B cell (primary cell): Measurements from ENCODE around the gene SLC25A25. TPM values are rescaled to one million over a fixed set of nuclear protein-coding genes. Genes with fewer than 3 reads are reported as not detected.
A peak's percentile ranks its signal among the peaks of the same experiment; 100 is the strongest.

Source experiments
- ATAC-seq: fragments of 200-7000 bp; cut with Tn5 transposase; one replicate; pipeline ENCODE4 v1.10.0; 2021; ENCODE audit warnings: low read depth, mild to moderate bottlenecking, moderate number of reproducible peaks, moderate library complexity
- CTCF ChIA-PET: fragments of 350-600 bp; sonication (Branson Sonifier 250); formaldehyde crosslinking; loops from one replicate; lab custom pipeline; 2021; ENCODE audit warnings: antibody characterized with exemption, inconsistent platforms; lab: Charles Lee
- POLR2A ChIA-PET: fragments of 350-600 bp; sonication (Branson Sonifier 250); formaldehyde crosslinking; loops from one replicate; lab custom pipeline; 2021; ENCODE audit warnings: antibody characterized with exemption; lab: Charles Lee
- DNase-seq: peaks from one replicate; pipeline ENCODE4 v3.0.0; 2013
- H2AFZ ChIP-seq: 2 replicates; pipeline ENCODE4 v1.6.1; 2012; ENCODE audit warnings: mild to moderate bottlenecking, low read depth, low read length; ENCODE audit not compliant: insufficient read depth, poor library complexity, severe bottlenecking
- H3K27ac ChIP-seq, 2 donors: 1 replicate in 1 of 2; 2 replicates in 1 of 2; pipeline ENCODE4 v1.5.1; 2012 to 2013; ENCODE audit warnings: low read length in 2 of 2, mild to moderate bottlenecking in 2 of 2, moderate library complexity in 1 of 2
- H3K27me3 ChIP-seq, 4 experiments: fragments of 200-600 bp in 1 of 4; sonication (generic) in 1 of 4; replicated peaks in 1 of 4; 1 replicate in 2 of 4; 2 replicates in 2 of 4; pipeline versions ENCODE4 v1.6.1 to v1.7.0; 2013 to 2016; ENCODE audit warnings: low read length in 3 of 4, mild to moderate bottlenecking in 2 of 4, mixed read lengths in 1 of 4, moderate library complexity in 1 of 4; ENCODE audit not compliant: insufficient read depth in 4 of 4, control insufficient read depth in 3 of 4; ENCODE audit errors: control extremely low read depth in 1 of 4
- H3K36me3 ChIP-seq, 2 experiments: replicated peaks in 1 of 2; 1 replicate in 1 of 2; 2 replicates in 1 of 2; pipeline versions ENCODE4 v1.6.1 to v1.7.1; 2013; ENCODE audit warnings: low read length in 1 of 2; ENCODE audit not compliant: insufficient read depth in 2 of 2, control insufficient read depth in 1 of 2; ENCODE audit errors: control extremely low read depth in 1 of 2, extremely low read depth in 1 of 2
- H3K4me1 ChIP-seq, 2 donors: fragments of 200-600 bp in 1 of 2; sonication (generic) in 1 of 2; 1 replicate in 1 of 2; 2 replicates in 1 of 2; pipeline versions ENCODE4 v1.5.1 to v1.6.1; 2013 to 2017; ENCODE audit warnings: low read length in 2 of 2; ENCODE audit not compliant: control insufficient read depth in 2 of 2, insufficient read depth in 2 of 2
- H3K4me2 ChIP-seq: replicated peaks from 2 replicates; pipeline ENCODE3; 2012; ENCODE audit warnings: mild to moderate bottlenecking, low read depth, low read length; ENCODE audit not compliant: poor library complexity, severe bottlenecking
- H3K4me3 ChIP-seq, 5 experiments: fragments of 200-600 bp in 1 of 5; sonication (generic) in 1 of 5; 1 replicate in 3 of 5; 2 replicates in 2 of 5; pipeline versions ENCODE4 v1.5.1 to v1.7.0; 2011 to 2016; ENCODE audit warnings: low read length in 4 of 5, mild to moderate bottlenecking in 4 of 5, low read depth in 2 of 5, control low read depth in 1 of 5, moderate library complexity in 1 of 5; ENCODE audit not compliant: insufficient read depth in 1 of 5; ENCODE audit errors: control extremely low read depth in 1 of 5, extremely low read depth in 1 of 5
- H3K79me2 ChIP-seq: fragments of 200-600 bp; sonication (generic); one replicate; pipeline ENCODE4 v1.6.0; 2016; ENCODE audit warnings: low read length; ENCODE audit not compliant: control insufficient read depth, insufficient read depth
- H3K9ac ChIP-seq: fragments of 200-600 bp; sonication (generic); 2 replicates; pipeline ENCODE4 v1.6.1; 2017; ENCODE audit warnings: mild to moderate bottlenecking, low read length, moderate library complexity
- H3K9me3 ChIP-seq, 3 donors: one replicate each; pipeline versions ENCODE4 v1.6.1 to v1.7.1; 2013; ENCODE audit warnings: low read length in 2 of 3; ENCODE audit not compliant: control insufficient read depth in 2 of 3, insufficient read depth in 1 of 3; ENCODE audit errors: control extremely low read depth in 1 of 3
- H4K20me1 ChIP-seq: 2 replicates; pipeline ENCODE4 v1.6.0; 2012; ENCODE audit warnings: mild to moderate bottlenecking, low read length; ENCODE audit not compliant: insufficient read depth, control insufficient read depth, poor library complexity, severe bottlenecking
- H3K27ac Mint-ChIP-seq: one replicate; pipeline ENCODE4 v1.8.0; 2021; ENCODE audit warnings: mixed read lengths
- H3K27me3 Mint-ChIP-seq: one replicate; pipeline ENCODE4 v1.8.0; 2021; ENCODE audit warnings: mixed read lengths
- H3K4me1 Mint-ChIP-seq: one replicate; pipeline ENCODE4 v1.8.0; 2021; ENCODE audit warnings: mixed read lengths
- H3K4me3 Mint-ChIP-seq: one replicate; pipeline ENCODE4 v1.8.0; 2021; ENCODE audit warnings: mixed read lengths
- H3K9me3 Mint-ChIP-seq: one replicate; pipeline ENCODE4 v1.8.0; 2022; ENCODE audit warnings: mixed read lengths; ENCODE audit not compliant: insufficient read depth
- EZH2 ChIP-seq: IDR thresholded peaks from 2 replicates; pipeline ENCODE4 v1.6.1; 2012; ENCODE audit warnings: borderline replicate concordance, low read depth, mild to moderate bottlenecking, moderate library complexity, low read length; ENCODE audit not compliant: insufficient read depth, poor library complexity, severe bottlenecking
- WGBS: methylation state at CpG from one replicate; pipeline ENCODE4 v1.1.5; 2013; ENCODE audit warnings: missing lambda C conversion rate; ENCODE audit not compliant: insufficient coverage; 5-methylcytosine and 5-hydroxymethylcytosine counted together
- intact Hi-C: fragments of 100-400 bp; cut with micrococcal nuclease; formaldehyde crosslinking; loops from one replicate; pipeline ENCODE4 v1.10.0; 2022
- polyA plus RNA-seq: library from polyadenylated mRNA; depleted of rRNA; stranded (reverse); fragments of >200 nt; gene quantifications from 2 replicates; pipeline ENCODE4 v1.2.3, GENCODE V29; 2012
- total RNA-seq, 2 donors: library from RNA; stranded (reverse); fragments of 120-200 nt in 1 of 2; gene quantifications; 1 replicate in 1 of 2; 2 replicates in 1 of 2; pipeline versions ENCODE4 v1.2.3 to v1.2.4, GENCODE V29; 2013 to 2022
- TF ChIP-seq, protein P1 (sequence below): fragments of 200-600 bp; IDR thresholded peaks from one replicate; pipeline ENCODE4 v1.8.0; 2022; ENCODE audit warnings: antibody characterized with exemption, mild to moderate bottlenecking

SLC25A25 gene
- total and polyA plus RNA-seq, 2 donors (not counting 1 experiment from before 2014, with no cell fraction given) = 12.1 to 18.6 TPM

DNA sequence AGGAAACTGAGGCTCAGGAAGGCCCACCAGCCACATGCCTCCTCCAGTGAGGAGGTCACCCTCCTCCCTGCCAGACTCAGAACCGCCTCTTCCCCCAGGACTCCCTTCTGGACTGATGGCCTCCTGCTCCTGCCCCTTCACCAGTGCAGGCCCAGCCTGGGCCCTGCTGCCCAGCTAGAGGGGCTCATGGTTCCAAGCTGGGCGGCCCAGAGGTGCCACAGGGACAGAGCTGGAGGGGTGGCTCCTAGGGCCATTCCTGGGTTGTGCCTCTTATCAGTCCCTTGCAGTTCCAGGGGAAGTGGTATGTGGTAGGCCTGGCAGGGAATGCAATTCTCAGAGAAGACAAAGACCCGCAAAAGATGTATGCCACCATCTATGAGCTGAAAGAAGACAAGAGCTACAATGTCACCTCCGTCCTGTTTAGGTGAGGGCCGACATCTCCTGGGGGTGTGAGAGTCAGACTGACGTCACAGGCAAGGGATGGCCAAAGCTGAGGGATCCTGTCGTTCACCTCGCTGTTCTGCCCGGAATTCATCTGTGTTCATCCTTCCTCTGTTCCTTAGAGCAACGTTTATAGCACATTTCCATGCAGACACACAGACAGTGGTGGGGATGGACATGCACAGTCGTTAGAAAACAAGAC lies 82.0 kb downstream of the SLC25A25 start:
- Mint-ChIP-seq H3K9me3 (no peaks in the 10 kb centered on the region), H3K4me3 (no peak overlapping the region), H3K27ac (no peak overlapping the region), H3K27me3 (peaks cover 7% of the 10 kb centered on the region), H3K4me1 (no peaks in the 10 kb centered on the region)
- no peak overlapping the region for H3K4me3 ChIP-seq
- no peak overlapping the region for H2AFZ ChIP-seq
- intact Hi-C loops = no loop called here
- WGBS = 62% methylated on average over 10 of the region's 11 CpGs
- no peaks in the 10 kb centered on the region for H3K4me1 ChIP-seq
- H4K20me1 ChIP-seq = no peaks in the 10 kb centered on the region
- ATAC-seq (no peak), DNase-seq (no peak)
- H3K9ac ChIP-seq = no peak overlapping the region
- no peak overlapping the region for H3K27ac ChIP-seq
- no peaks in the 10 kb centered on the region for H3K9me3 ChIP-seq
- H3K4me2 ChIP-seq = no peak overlapping the region
- H3K36me3 ChIP-seq = no peaks in the 10 kb centered on the region
- TF ChIP-seq EZH2 = no peak
- TF ChIP-seq, protein P1, sequence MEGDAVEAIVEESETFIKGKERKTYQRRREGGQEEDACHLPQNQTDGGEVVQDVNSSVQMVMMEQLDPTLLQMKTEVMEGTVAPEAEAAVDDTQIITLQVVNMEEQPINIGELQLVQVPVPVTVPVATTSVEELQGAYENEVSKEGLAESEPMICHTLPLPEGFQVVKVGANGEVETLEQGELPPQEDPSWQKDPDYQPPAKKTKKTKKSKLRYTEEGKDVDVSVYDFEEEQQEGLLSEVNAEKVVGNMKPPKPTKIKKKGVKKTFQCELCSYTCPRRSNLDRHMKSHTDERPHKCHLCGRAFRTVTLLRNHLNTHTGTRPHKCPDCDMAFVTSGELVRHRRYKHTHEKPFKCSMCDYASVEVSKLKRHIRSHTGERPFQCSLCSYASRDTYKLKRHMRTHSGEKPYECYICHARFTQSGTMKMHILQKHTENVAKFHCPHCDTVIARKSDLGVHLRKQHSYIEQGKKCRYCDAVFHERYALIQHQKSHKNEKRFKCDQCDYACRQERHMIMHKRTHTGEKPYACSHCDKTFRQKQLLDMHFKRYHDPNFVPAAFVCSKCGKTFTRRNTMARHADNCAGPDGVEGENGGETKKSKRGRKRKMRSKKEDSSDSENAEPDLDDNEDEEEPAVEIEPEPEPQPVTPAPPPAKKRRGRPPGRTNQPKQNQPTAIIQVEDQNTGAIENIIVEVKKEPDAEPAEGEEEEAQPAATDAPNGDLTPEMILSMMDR = no peak
- no peaks in the 10 kb centered on the region for H3K27me3 ChIP-seq
- ChIA-PET CTCF (interaction anchor here (1.6 kb wide), 1 partner anchor 32 kb away, joined by 4 read pairs; no protein-coding TSS in a partner anchor), POLR2A (no interaction called here)
- H3K79me2 ChIP-seq = no peaks in the 10 kb centered on the region

DNA sequence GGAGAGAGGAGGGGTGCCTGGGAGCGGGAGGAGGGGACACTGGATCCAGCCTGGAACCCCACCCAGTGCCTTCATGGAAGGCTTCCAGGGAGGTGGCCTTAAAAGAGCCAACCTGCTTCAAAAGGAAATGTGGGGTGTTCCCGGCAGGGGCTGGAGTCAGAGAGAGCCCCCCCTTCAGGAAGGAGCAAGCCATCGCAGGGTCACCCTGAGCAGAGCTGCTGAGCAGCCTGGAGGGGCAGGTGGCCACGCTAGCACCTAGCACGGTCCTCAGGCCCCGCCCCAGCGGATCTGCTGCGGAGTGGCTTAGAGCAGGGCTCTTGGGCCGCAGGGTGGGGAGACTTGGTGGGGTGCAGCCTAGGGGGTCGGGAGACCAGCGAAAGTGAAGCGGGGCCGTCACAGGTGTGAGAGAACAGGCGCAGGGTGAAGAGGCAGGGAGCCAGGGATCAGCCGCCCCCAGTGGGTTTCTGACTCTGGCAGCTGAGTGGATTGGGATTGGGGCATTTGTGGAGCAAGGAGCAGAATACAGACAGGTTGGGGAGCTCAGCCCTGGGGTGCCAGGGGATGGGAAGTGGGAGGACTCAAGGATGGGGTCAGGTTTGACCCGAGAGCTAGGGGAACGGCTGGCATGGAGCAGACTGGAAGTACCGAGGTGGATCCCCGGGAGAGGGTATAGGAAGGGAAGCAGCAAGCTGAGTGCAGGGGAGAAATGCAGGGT lies 82.7 kb downstream of the SLC25A25 start:
- H3K4me3 ChIP-seq = no peak overlapping the region
- 81% methylated on average over 19 of the region's 19 CpGs for WGBS
- H3K9ac ChIP-seq = no peak overlapping the region
- no peaks in the 10 kb centered on the region for H4K20me1 ChIP-seq
- H3K36me3 ChIP-seq = no peaks in the 10 kb centered on the region
- peaks cover 7% of the 10 kb centered on the region for H3K27me3 Mint-ChIP-seq
- no peak overlapping the region for H3K4me3 Mint-ChIP-seq
- intact Hi-C loops = no loop called here
- TF ChIP-seq, protein P1 = peak; percentile 20
- no peak for TF ChIP-seq EZH2
- peak overlapping the region; percentile 37 for H3K27ac Mint-ChIP-seq
- H3K4me1 ChIP-seq = no peaks in the 10 kb centered on the region
- ChIA-PET POLR2A (no interaction called here), CTCF (interaction anchor here (1.6 kb wide), 1 partner anchor 33 kb away, joined by 4 read pairs; no protein-coding TSS in a partner anchor)
- no peak overlapping the region for H3K4me2 ChIP-seq
- peak; percentile 41 for ATAC-seq
- DNase-seq = no peak
- no peaks in the 10 kb centered on the region for H3K9me3 ChIP-seq
- no peaks in the 10 kb centered on the region for H3K27me3 ChIP-seq
- no peaks in the 10 kb centered on the region for H3K4me1 Mint-ChIP-seq
- no peak overlapping the region for H3K27ac ChIP-seq
- H3K79me2 ChIP-seq = no peaks in the 10 kb centered on the region
- H3K9me3 Mint-ChIP-seq = no peaks in the 10 kb centered on the region
- no peak overlapping the region for H2AFZ ChIP-seq
